Testis (tissue), 2 donors: ENCODE measurements around the gene THRSP.

Experiments
- POLR2A ChIP-seq: fragments of 450-650 bp; IDR thresholded peaks from one replicate; pipeline ENCODE4 v1.6.1; 2017; ENCODE audit warnings: antibody characterized with exemption, mild to moderate bottlenecking, moderate library complexity
- TF ChIP-seq, protein P1 (sequence below), 3 experiments: fragments of 450-650 bp in 2 of 3; fragments of 200-600 bp in 1 of 3; sonication (generic) in 1 of 3; IDR thresholded peaks; one replicate each; pipeline ENCODE4 v1.5.1; 2016 to 2019; ENCODE audit warnings: antibody characterized with exemption in 3 of 3, mild to moderate bottlenecking in 2 of 3, moderate library complexity in 1 of 3

DNA sequence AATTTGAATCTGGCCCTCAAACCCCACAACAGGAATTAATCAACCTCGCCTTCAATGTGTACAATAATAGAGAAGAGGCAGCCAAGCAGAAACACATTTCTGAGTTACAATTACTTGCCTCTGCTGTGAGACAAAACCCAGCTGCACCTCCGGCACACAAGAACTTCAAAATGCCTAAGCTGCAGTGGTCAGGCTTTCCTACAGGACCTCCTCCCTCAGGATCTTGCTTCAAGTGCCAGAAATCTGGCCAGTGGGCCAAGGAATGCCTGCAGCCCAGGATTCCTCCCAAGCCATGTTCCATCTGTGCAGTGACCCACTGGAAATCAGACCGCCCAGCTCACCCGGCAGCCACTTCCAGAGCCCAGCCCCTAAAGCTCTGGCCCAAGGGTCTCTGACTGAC, 19.4 kb downstream of the THRSP start:
- TF ChIP-seq, protein P1, sequence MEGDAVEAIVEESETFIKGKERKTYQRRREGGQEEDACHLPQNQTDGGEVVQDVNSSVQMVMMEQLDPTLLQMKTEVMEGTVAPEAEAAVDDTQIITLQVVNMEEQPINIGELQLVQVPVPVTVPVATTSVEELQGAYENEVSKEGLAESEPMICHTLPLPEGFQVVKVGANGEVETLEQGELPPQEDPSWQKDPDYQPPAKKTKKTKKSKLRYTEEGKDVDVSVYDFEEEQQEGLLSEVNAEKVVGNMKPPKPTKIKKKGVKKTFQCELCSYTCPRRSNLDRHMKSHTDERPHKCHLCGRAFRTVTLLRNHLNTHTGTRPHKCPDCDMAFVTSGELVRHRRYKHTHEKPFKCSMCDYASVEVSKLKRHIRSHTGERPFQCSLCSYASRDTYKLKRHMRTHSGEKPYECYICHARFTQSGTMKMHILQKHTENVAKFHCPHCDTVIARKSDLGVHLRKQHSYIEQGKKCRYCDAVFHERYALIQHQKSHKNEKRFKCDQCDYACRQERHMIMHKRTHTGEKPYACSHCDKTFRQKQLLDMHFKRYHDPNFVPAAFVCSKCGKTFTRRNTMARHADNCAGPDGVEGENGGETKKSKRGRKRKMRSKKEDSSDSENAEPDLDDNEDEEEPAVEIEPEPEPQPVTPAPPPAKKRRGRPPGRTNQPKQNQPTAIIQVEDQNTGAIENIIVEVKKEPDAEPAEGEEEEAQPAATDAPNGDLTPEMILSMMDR (IDR thresholded peaks at IDR 0.05), result no peak
- TF ChIP-seq POLR2A, result no peak
